HCT116 (cell line): ENCODE results near the gene CHRNB1. TPM values are rescaled to one million over a fixed set of nuclear protein-coding genes. Genes with fewer than 3 reads are reported as not detected.

Experiments
- ATAC-seq: fragments of 200-7000 bp; cut with Tn5 transposase; 2 replicates; pipeline ENCODE4 v1.9.1; 2020; ENCODE audit warnings: mild to moderate bottlenecking, moderate library complexity
- BruUV-seq: library from RNA; stranded (reverse); fragments of 400-500 nt; replicated peaks from 2 replicates; lab custom pipeline; 2021; lab: Mats Ljungman, UMichigan
- CTCF ChIA-PET: fragments of 300-600 bp; sonication (Branson Sonifier 250); formaldehyde crosslinking; loops from one replicate; lab custom pipeline; 2021; ENCODE audit warnings: antibody characterized with exemption; lab: Charles Lee
- POLR2A ChIA-PET: fragments of 300-600, 350-600 bp; sonication (Branson Sonifier 250); formaldehyde crosslinking; loops from one replicate; lab custom pipeline; 2021; ENCODE audit warnings: antibody characterized with exemption; lab: Charles Lee
- RAD21 ChIA-PET, 2 experiments: fragments of 300-600 bp; sonication (Branson Sonifier 250); formaldehyde crosslinking; loops; one replicate each; lab custom pipeline; 2023; ENCODE audit warnings: low total read pairs in 2 of 2; ENCODE audit not compliant: uncharacterized antibody in 2 of 2, unreplicated experiment in 2 of 2, low non-redundant PET in 1 of 2; lab: Charles Lee
- DNase-seq: peaks from one replicate; pipeline ENCODE4 v3.0.0-alpha.2; 2010; ENCODE audit warnings: low read depth, low spot score
- H2AFZ ChIP-seq: fragments of 200-600 bp; shearing (Covaris generic), sonication (generic); 2 replicates; pipeline ENCODE4 v1.6.1; 2017; ENCODE audit warnings: low read depth, mixed run types, mixed read lengths, antibody characterized with exemption, low read length; ENCODE audit not compliant: poor library complexity, severe bottlenecking
- H3K27ac ChIP-seq: 2 replicates; pipeline ENCODE4 v1.5.1; 2012; ENCODE audit warnings: low read depth, low read length
- H3K27me3 ChIP-seq: fragments of 200-600 bp; sonication (generic); 2 replicates; pipeline ENCODE4 v1.6.1; 2016; ENCODE audit warnings: mixed run types, low read length, mixed read lengths; ENCODE audit not compliant: insufficient read depth
- H3K36me3 ChIP-seq, 2 experiments: fragments of 200-500 bp in 1 of 2; fragments of 200-600 bp in 1 of 2; sonication (Bioruptor generic) in 1 of 2; sonication (generic) in 1 of 2; 2 replicates each; pipeline versions ENCODE4 v1.5.1 to v1.6.1; 2014 to 2016; ENCODE audit warnings: low read length in 2 of 2, inconsistent platforms in 1 of 2, mixed read lengths in 1 of 2, mixed run types in 1 of 2; ENCODE audit not compliant: insufficient read depth in 2 of 2, control insufficient read depth in 1 of 2
- H3K4me1 ChIP-seq, 2 experiments: fragments of 200-600 bp in 1 of 2; sonication (generic) in 1 of 2; 2 replicates each; pipeline versions ENCODE4 v1.5.1 to v1.6.1; 2012 to 2017; ENCODE audit warnings: low read length in 2 of 2, inconsistent platforms in 1 of 2, mild to moderate bottlenecking in 1 of 2, mixed read lengths in 1 of 2, mixed run types in 1 of 2, moderate library complexity in 1 of 2; ENCODE audit not compliant: insufficient read depth in 2 of 2, control insufficient read depth in 1 of 2
- H3K4me2 ChIP-seq: fragments of 200-600 bp; sonication (generic); 2 replicates; pipeline ENCODE4 v1.6.1; 2017; ENCODE audit warnings: mixed run types, low read length, mixed read lengths
- H3K4me3 ChIP-seq, 2 experiments: fragments of 200-600 bp in 1 of 2; sonication (generic) in 1 of 2; replicated peaks in 1 of 2; 2 replicates each; pipeline ENCODE4 v1.5.1; 2011 to 2016; ENCODE audit warnings: low read length in 2 of 2, control low read depth in 1 of 2, low read depth in 1 of 2, mild to moderate bottlenecking in 1 of 2, mixed read lengths in 1 of 2, mixed run types in 1 of 2
- H3K79me2 ChIP-seq: fragments of 200-600 bp; sonication (generic); 2 replicates; pipeline ENCODE4 v1.6.1; 2017; ENCODE audit warnings: mild to moderate bottlenecking, mixed run types, low read length, moderate library complexity, mixed read lengths; ENCODE audit not compliant: insufficient read depth
- H3K9ac ChIP-seq: fragments of 200-600 bp; sonication (generic); 2 replicates; pipeline ENCODE4 v1.6.1; 2016; ENCODE audit warnings: low read length, mixed read lengths
- H3K9me2 ChIP-seq: fragments of 200-600 bp; sonication (generic), shearing (Covaris generic); 2 replicates; pipeline ENCODE4 v1.6.1; 2017; ENCODE audit warnings: mixed run types, mild to moderate bottlenecking, moderate library complexity; ENCODE audit not compliant: insufficient read depth
- H3K9me3 ChIP-seq, 2 experiments: fragments of 200-500 bp in 1 of 2; fragments of 200-600 bp in 1 of 2; sonication (Bioruptor generic) in 1 of 2; sonication (generic) in 1 of 2; 2 replicates each; pipeline ENCODE4 v1.6.1; 2014 to 2017; ENCODE audit warnings: low read length in 2 of 2, mixed read lengths in 2 of 2, inconsistent platforms in 1 of 2, low read depth in 1 of 2, mild to moderate bottlenecking in 1 of 2, mixed run types in 1 of 2, moderate library complexity in 1 of 2; ENCODE audit not compliant: control insufficient read depth in 1 of 2, insufficient read depth in 1 of 2
- H4K20me1 ChIP-seq: fragments of 200-600 bp; sonication (generic), shearing (Covaris generic); 2 replicates; pipeline ENCODE4 v1.6.1; 2017; ENCODE audit warnings: mixed run types, mild to moderate bottlenecking, moderate library complexity; ENCODE audit not compliant: insufficient read depth
- ATF3 ChIP-seq: IDR thresholded peaks from 2 replicates; pipeline ENCODE4 v1.6.1; 2012
- CBX3 ChIP-seq: IDR thresholded peaks from 2 replicates; pipeline ENCODE4 v1.6.1; 2012; ENCODE audit warnings: low read depth
- CEBPB ChIP-seq: IDR thresholded peaks from 2 replicates; pipeline ENCODE4 v1.6.1; 2012; ENCODE audit warnings: low read depth
- EGR1 ChIP-seq: IDR thresholded peaks from 2 replicates; pipeline ENCODE4 v1.6.1; 2012; ENCODE audit warnings: low read depth
- ELF1 ChIP-seq: IDR thresholded peaks from 2 replicates; pipeline ENCODE4 v1.6.1; 2012; ENCODE audit warnings: low read depth, borderline replicate concordance
- EZH2 ChIP-seq: fragments of 200-600 bp; sonication (generic); IDR thresholded peaks from 2 replicates; pipeline ENCODE4 v1.6.1; 2017; ENCODE audit warnings: antibody characterized with exemption, mixed run types
- EZH2phosphoT487 ChIP-seq: fragments of 200-600 bp; IDR thresholded peaks from 2 replicates; pipeline ENCODE4 v1.6.1; 2018; ENCODE audit warnings: antibody characterized with exemption, borderline replicate concordance
- FOSL1 ChIP-seq: IDR thresholded peaks from 2 replicates; pipeline ENCODE4 v1.6.1; 2012; ENCODE audit warnings: low read depth
- JUND ChIP-seq: IDR thresholded peaks from 2 replicates; pipeline ENCODE4 v1.6.1; 2012
- MAX ChIP-seq: IDR thresholded peaks from 2 replicates; pipeline ENCODE4 v1.6.1; 2012
- POLR2AphosphoS5 ChIP-seq: IDR thresholded peaks from 2 replicates; pipeline ENCODE4 v1.6.1; 2011; ENCODE audit warnings: mild to moderate bottlenecking, low read depth, low read length, moderate library complexity
- RAD21 ChIP-seq: IDR thresholded peaks from 2 replicates; pipeline ENCODE4 v1.6.1; 2012; ENCODE audit warnings: low read depth, mild to moderate bottlenecking
- REST ChIP-seq: IDR thresholded peaks from 2 replicates; pipeline ENCODE4 v1.6.1; 2012; ENCODE audit warnings: low read depth
- SIN3A ChIP-seq: IDR thresholded peaks from 2 replicates; pipeline ENCODE4 v1.6.1; 2012; ENCODE audit warnings: low read depth
- SRF ChIP-seq: IDR thresholded peaks from 2 replicates; pipeline ENCODE4 v1.6.1; 2012; ENCODE audit warnings: low read depth
- TCF7L2 ChIP-seq: IDR thresholded peaks from 2 replicates; pipeline ENCODE4 v1.7.0; 2011; ENCODE audit warnings: borderline replicate concordance, inconsistent platforms; ENCODE audit not compliant: insufficient read depth, insufficient read length; ENCODE audit errors: extremely low read depth
- YY1 ChIP-seq: IDR thresholded peaks from 2 replicates; pipeline ENCODE4 v1.6.1; 2011; ENCODE audit warnings: low read length, low read depth, moderate library complexity, mild to moderate bottlenecking; ENCODE audit not compliant: insufficient replicate concordance; ENCODE audit errors: extremely low read depth
- ZBTB33 ChIP-seq: IDR thresholded peaks from 2 replicates; pipeline ENCODE4 v1.6.1; 2011; ENCODE audit warnings: mild to moderate bottlenecking, low read length, moderate library complexity; ENCODE audit not compliant: insufficient replicate concordance; ENCODE audit errors: extremely low read depth
- ZFX ChIP-seq: fragments of 450-650 bp; IDR thresholded peaks from 2 replicates; pipeline ENCODE4 v1.6.1; 2017
- ZNF274 ChIP-seq: fragments of 200-500 bp; sonication (Bioruptor generic); IDR thresholded peaks from 2 replicates; pipeline ENCODE4 v1.6.1; 2014; ENCODE audit warnings: mild to moderate bottlenecking, low read depth, low read length, inconsistent platforms
- intact Hi-C: fragments of 100-400 bp; cut with micrococcal nuclease; formaldehyde crosslinking; loops from 2 replicates; pipeline ENCODE4 v1.10.0; 2022
- total RNA-seq: library from RNA; stranded (reverse); gene quantifications from one replicate; pipeline ENCODE4 v1.2.1, GENCODE V29; 2021; ENCODE audit not compliant: unreplicated experiment

CHRNB1 gene
- total RNA-seq, 1 experiment from 2014 or later: 10.4 TPM

GRCh38 chr17:7484067-7484918, 39.4 kb downstream of the CHRNB1 start, which contains the start of gene POLR2A:
Gene POLR2A (plus strand): TSS chr17:7484366.
- intact Hi-C loops: loop anchor here (2.0 to 10.0 kb wide), 4 partner anchors 39 to 133 kb away; partner anchors contain the start of genes CHRNB1 and SENP3
- peak within 1 kb of the TSS; percentile 95 to 100 for H3K4me3 ChIP-seq
- H3K4me1 ChIP-seq: peaks cover 12 to 52% of the 10 kb centered on the region in 2 experiments; a peak in 3 of 4 replicates
- peaks cover 48% of the 10 kb centered on the region for H3K79me2 ChIP-seq
- ChIA-PET POLR2A (interaction anchor here (0.8 to 2.3 kb wide), 8 partner anchors 9 to 155 kb away, joined by 3 to 11 read pairs (median 4); partner anchors contain the start of genes SAT2, TMEM102 and TMEM256), RAD21 (no interaction called here), CTCF (interaction anchor here (1.6 kb wide), 1 partner anchor 76 kb away, joined by 3 read pairs; no protein-coding TSS in a partner anchor)
- H2AFZ ChIP-seq: peak within 1 kb of the TSS; percentile 74
- H3K9me3 ChIP-seq: no peaks in the 10 kb centered on the region
- H3K36me3 ChIP-seq: peaks cover 2 to 19% of the 10 kb centered on the region in 2 experiments; a peak in 2 of 4 replicates
- H4K20me1 ChIP-seq: peaks cover 29% of the 10 kb centered on the region; the same call in 1 of the 2 replicates
- no peaks in the 10 kb centered on the region for H3K9me2 ChIP-seq
- no TSS peak for BruUV-seq
- H3K4me2 ChIP-seq: peak within 1 kb of the TSS; percentile 100
- no peaks in the 10 kb centered on the region for H3K27me3 ChIP-seq
- peak; percentile 92 for DNase-seq
- peak within 1 kb of the TSS; percentile 87 for H3K27ac ChIP-seq
- peak within 1 kb of the TSS; percentile 100 for H3K9ac ChIP-seq
- peak; percentile 78 for ATAC-seq
- TF ChIP-seq EGR1 (peak; percentile 80), ZBTB33 (peak; percentile 70), YY1 (peak; percentile 73), CBX3 (peak; percentile 58), FOSL1 (no peak), ELF1 (no peak; the same call in 1 of the 2 replicates), CEBPB (no peak), ZNF274 (no peak), JUND (peak; percentile 56; the same call in 1 of the 2 replicates), TCF7L2 (peak; percentile 74), EZH2phosphoT487 (no peak), ZFX (no peak), SIN3A (peak; percentile 99), MAX (peak; percentile 73), EZH2 (no peak), REST (no peak), RAD21 (no peak), SRF (no peak; the same call in 1 of the 2 replicates), POLR2AphosphoS5 (peak; percentile 100), ATF3 (no peak)
